ENCODE measurements around the gene RAB7A.
"Not testable (repeated sequence)": the region's sequence is repeated elsewhere in the genome, so short reads cannot be mapped to it uniquely, and the experiment has no call there.

The RAB7A gene

DNA sequence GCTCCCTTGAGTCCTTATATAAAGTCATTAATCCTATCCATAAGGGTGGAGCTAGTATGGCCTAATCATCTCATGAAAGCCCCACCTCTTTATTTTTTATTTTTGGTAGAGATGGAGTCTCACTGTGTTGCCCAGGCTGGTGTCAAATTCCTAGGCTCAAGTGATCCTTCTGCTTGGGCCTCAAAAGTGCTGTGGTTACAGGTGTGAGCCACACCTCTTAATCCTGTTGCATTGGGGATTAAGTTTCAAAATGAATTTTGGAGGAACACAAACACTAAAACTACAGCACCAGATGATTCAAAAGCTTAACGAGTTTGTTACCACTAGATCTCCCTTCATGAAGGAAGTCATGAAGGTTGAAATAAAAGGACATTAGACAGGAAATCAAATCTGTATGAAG is 27.7 kb downstream of the RAB7A start:
- no peak for DNase-seq (ENCODE audit: low read depth, low spot score)

DNA sequence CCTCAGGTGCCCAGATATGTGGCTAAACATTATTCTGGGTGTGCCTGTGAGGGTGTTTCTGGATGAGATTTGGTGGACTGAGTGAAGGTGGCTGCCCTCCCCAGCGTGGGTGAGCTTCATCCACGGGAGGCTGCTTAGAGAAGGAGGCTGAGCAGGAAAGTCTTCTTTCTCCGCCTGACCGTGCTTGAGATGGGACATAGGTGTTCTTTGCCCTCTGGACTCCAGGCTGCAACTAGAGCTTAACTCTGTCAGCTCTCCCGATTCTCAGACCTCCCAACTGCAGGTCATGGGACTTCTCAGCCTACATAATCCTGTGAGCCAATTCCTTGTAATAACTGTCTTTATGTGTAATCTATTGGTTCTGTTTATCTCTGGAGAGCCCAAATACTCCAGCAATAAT is 34.1 kb downstream of the RAB7A start:
- DNase-seq (ENCODE audit: low read depth, low spot score) = no peak

DNA sequence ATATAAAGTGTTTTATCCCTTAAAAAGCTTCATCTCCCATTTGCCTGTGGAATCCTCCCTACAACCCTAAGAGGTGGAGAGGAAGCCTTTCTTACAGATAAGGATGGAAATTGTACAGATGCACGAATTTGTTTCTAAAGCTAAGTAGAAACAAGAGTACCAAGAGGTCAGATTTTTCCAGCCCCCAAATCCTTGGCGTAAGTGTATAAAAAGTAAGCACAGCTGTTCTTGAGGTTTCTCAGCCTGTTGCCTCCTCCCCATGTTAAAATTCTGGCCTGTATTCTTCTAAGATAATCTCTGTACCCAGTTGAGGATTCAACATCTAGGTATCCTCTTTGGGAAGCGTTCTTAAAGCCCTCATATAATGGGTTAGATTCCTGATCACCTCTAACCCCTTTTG is 34.9 kb downstream of the RAB7A start:
- DNase-seq (ENCODE audit: low read depth, low spot score) = no peak

DNA sequence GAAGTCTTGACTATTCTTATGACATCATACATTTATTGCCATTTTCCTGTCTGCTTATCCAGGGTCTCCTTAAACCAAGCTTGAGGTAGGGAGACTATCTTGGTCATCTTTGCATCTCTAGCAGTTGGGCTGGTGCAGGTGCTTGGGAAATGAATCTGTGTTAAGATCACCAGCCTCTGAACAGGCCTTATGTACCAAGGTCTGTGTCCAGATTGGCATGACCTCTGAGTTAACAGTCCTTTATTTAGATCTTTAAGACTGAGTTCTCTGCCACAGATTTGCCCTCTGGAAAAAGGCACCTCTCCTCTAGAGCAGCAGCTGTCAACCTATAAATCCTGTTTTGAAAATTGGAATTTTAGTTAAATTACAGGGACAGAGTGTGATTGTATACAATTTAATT is 35.4 kb downstream of the RAB7A start:
- no peak for DNase-seq (ENCODE audit: low read depth, low spot score)

DNA sequence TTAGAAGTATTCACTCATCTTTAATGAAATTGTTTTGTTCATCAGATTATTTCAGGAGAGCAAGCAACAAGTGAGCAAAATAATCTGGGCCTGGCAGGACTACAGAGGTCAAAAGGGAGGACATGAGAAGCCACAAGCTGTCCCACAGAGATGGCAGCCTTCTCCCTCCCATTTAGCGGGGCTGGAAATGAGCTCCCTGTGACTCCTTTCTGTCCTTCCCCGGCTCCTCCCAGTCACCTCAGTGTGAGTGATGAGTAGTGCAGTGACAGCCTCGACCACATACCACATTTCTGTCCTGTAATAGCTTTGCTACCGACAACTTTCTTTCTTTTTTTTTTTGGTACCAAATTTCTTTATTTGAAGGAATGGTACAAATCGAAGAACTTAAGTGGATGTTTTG is 38.0 kb downstream of the RAB7A start:
- DNase-seq (ENCODE audit: low read depth, low spot score) = no peak

DNA sequence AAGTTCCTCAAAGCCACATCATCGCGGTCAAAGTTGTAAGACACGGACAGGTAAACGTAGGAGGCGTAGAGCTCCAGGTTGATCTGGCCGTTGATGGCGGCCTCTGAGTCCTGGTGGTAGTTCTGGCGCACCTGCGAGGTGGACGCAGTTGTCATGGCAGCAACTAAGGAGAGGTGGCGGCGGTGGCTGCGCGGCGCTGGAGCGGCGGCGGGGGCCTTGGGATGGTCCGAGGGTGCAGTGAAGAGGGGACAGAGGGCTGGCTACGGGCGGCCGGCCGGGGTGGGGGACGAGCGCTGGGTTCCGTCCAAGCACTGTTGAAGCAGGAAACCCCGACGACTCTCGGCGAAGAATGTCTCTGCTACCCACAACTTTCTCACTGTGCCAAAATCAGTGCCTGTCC is 38.9 kb downstream of the RAB7A start:
- DNase-seq (ENCODE audit: low read depth, low spot score) = no peak

DNA sequence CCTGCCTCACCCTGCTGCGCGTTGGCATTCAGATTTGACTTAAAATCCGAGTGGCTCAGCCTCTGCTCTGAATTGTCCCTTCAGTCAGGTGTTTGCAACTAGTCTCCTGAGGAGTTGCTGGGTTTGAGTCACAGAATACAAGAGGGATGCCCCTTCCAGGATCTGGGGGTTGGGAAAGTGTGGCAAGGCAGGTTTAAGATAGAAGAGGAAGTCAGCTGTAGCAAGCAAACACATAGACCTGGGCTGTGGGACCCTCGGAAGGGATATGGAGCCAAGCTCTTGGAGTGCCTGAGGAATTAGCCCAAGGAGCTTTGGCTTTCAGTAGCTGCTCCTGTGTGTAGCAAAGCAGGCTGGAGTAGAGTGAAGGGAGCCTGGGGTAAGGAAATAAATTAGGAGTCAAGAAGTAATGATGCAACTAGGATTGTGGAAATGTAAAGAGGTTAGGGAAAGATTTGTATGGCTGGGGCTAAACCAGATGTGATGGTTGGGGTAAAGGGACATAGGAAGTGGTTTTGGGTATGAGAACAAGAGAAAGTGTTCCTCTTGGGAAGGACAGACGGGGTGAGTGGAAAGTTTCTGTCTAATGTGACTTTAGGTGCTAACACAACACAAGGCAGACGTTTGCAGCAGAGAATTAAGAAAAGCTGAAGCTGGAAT is 41.2 kb downstream of the RAB7A start:
- no peak for DNase-seq (ENCODE audit: low read depth, low spot score)

DNA sequence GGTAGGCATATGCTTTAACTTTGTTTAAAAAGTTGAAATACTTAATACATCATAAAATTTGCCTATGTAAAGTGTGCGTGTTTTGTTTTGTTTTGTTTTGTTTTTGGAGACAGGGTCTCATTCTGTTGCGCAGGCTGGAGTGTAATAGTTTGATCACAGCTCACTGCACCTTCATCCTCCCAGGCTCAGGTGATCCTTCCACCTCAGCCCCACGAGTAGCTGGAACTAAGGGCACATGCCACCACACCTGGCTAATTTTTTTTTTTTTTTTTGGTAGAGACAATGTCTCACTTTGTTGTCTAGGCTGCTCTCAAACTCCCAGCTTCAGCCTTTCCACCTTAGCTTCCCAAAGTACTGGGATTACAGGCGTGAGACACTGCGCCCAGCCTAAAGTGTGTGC is 42.5 kb downstream of the RAB7A start:
- no peak for DNase-seq (ENCODE audit: low read depth, low spot score)

DNA sequence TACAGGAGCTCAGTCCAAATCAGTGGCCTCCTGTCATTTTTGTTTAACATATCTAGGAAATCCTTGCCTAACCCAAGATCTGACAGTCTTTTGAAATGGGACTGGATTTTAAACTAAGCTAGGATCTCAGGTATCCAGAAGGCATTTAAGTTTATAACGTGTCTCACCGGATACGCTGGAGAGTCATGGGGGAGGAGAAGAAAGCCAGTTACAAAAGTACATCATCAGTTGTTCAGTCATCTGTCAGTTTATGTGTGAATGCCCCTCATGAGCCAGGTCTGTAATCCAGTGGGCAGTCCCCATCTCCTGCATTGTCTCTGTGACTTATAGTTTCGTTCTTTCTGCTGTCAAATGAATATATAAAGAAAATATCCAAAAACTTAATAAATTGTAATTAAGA is 44.4 kb downstream of the RAB7A start:
- DNase-seq (ENCODE audit: low read depth, low spot score) = no peak

DNA sequence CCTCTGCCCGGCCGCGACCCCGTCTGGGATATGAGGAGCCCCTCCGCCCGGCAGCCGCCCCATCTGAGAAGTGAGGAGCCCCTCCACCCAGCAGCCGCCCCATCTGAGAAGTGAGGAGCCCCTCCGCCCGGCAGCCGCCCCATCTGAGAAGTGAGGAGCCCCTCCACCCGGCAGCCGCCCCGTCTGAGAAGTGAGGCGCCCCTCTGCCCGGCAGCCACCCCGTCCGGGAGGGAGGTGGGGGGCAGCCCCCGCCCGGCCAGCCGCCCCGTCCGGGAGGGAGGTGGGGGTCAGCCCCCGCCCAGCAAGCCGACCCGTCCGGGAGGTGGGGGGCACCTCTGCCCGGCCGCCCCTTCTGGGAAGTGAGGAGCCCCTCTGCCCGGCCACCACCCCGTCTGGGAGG is 47.2 kb downstream of the RAB7A start:
- DNase-seq (ENCODE audit: low read depth, low spot score) = not testable (repeated sequence)

DNA sequence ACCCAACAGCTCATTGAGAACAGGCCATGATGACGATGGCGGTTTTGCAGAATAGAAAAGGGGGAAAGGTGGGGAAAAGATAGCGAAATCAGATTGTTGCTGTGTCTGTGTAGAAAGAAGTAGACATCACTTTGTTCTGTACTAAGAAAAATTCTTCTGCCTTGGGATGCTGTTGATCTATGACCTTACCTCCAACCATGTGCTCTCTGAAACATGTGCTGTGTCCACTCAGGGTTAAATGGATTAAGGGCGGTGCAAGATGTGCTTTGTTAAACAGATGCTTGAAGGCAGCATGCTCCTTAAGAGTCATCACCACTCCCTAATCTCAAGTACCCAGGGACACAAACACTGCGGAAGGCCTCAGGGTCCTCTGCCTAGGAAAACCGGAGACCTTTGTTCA is 47.6 kb downstream of the RAB7A start:
- DNase-seq (ENCODE audit: low read depth, low spot score) = not testable (repeated sequence)

DNA sequence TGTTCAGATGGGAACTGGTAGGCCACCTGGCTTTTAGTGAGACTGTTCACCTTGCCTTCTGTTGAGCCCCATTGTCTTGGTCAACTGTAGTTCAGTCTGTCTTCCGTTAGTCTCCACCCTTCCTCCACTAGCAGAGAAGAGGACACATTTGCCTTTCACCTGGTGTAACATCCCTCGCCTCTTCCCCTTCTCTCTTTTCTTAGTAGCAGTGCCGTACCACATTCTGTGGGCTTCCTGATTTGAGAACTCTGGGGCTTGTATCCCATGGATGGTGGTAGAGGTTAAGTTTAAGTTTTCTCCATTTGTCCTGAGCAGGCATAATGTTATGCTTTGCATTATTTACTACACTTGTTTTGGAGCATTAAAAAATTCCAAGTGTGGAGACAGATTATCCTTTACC is 49.3 kb downstream of the RAB7A start:
- no peak for DNase-seq (ENCODE audit: low read depth, low spot score)

DNA sequence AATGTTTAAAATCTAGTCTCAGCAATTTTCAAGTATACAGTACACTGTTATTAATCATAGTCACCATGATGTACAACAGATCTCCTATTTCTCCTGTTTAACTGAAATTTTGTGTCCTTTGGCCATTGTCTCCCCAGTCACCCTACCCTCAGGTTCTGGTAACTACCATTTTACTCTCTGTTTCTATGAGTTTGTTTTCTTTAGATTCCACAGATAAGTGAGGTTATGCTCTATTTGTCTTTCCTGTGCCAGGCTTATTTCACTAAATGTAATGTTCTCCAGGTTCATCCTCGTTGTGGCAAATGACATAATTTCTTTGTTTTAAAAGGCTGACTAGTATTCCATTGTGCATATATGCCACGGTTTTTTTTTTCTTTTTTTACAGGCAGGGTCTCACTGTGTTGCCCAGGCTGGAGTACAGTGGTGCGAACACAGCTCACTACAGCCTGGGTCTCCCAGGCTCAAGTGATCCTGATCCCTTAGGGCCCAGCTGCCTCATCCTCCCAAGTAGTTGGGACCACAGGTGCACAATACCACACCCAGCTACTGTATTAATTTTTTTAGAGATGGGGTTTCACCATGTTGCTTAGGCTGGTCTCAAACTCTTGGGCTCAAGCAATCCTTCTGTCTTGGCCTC is 50.0 kb downstream of the RAB7A start:
- no peak for DNase-seq (ENCODE audit: low read depth, low spot score)

DNA sequence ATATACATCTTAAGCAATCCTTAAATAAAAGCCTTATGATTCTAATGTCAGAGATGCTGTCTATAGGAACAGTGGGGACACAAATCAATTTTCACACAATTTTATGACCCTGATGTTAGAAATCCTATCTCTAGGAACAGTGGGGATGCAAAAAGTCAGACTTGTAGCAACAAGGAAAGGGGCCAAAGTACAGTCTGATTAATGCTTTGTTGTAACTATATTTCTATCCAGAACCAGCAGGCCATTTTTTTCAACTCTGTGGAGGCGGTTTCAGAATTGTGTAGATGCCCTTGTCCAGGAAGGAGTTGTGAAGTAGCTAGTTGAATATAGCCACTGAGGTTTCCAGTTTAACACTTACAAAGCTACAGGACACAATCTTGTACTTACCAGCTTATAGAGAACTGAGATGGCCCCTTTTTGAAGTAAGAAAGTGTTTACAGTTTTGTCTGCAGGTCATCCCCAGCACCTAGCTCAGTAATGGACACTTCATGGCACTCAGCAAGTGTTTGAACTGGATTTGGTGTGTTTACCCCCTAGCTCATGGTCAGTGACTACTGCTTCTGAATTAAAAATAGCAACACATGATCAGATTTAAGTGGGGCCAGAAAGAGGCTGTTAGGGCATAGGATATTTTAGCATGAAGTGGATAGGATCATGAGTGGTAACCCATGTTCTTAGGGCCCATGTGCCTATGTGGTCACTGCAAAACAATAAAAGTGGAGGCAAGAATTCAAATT is 54.3 kb downstream of the RAB7A start:
- no peak for DNase-seq (ENCODE audit: low read depth, low spot score)

DNA sequence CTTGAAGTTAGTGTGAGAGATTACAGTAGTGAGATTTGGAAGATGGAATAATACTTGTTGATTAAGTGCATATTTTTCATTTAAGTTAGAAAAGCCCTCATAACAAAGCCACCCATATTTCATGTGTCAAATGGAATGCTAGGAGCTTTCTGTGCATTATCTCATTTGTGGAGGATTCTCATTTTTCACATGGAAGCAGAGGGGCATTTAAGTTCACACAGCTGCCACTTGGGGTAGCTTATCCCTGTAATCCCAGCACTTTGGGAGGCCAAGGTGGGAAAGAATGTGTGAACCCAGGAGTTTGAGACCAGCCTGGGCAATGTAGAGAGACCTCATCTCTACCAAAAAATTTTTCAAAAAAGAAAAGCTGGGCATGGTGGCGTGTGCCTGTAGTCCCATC is 55.2 kb downstream of the RAB7A start:
- no peak for DNase-seq (ENCODE audit: low read depth, low spot score)

DNA sequence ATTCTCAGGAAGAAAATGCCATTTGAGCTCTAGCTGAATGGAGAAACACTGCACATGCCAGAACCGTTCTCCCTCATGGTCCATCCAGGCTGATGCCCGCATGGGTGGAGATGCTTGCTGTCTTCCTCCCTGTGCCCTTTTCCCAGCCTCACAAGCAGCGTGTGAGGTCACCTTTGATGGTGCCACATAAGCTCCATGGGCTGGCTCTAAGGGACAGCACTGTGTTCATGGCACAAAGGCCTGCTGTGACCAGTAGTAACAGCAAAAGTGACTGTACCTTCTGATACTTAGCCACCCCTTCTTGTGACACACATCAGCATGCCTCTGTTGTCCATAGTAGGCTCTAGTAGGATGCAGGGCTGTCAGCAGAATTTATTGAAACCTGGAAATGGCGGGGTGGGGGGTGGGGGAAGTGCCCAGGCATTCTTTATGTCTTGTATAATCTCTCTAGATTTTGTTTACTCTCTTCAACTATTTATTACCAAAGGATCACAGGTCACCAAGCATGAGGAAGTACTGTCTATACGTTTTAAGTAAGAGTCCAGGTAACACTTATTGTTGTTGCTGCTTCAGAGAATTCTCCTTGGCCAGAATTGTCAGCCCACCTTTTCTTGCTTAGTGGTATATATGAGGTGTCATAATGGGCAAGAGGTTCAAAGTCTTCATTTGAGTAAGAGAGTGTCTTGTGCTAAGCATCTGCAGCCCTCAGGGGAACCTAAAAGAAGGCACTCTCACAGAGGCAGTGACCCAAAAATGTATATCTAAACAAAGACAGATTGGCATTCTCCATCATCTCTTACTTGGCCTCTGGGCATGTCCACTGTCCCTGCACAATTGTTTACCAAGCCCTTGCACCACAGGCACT is 56.5 kb downstream of the RAB7A start:
- no peak for DNase-seq (ENCODE audit: low read depth, low spot score)

DNA sequence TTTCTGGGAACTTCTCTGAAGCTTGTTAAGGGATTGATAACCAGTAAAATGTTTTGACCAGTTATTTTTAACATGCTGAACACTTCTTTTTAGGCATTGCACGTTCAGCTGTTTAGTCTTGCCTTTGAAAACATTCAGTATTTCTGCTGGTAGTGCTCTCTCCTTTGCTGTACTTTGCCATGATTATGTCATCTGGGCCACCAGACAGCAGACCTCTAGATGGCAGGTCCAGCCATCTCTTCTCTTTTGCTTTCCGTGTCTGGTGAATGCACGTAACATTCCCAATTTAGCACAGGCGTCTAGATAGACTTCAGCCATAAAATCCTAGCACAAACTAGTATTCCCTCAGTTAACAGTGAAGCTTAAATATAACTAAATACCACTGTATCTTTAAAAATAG is 57.8 kb downstream of the RAB7A start:
- no peak for DNase-seq (ENCODE audit: low read depth, low spot score)

DNA sequence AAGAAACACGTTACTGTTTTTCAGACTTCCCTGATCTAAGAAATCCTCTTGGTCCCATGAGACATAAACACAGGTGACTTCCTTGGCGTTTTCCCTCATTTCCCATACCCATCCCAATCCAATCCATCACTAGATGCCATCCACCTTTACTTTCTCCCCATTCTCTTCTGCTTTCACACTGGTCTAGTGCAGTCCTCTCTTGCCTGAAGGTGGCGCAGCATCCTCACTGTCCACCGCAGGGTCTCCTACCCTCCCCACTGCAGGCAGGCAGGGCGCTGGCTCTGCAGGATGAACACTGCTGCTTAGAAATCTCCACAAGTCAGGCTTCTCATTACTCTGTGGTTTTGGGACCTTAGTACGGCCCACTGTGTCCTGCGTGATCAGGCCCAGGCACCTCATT is 58.2 kb downstream of the RAB7A start:
- DNase-seq (ENCODE audit: low read depth, low spot score) = peak; percentile 44

DNA sequence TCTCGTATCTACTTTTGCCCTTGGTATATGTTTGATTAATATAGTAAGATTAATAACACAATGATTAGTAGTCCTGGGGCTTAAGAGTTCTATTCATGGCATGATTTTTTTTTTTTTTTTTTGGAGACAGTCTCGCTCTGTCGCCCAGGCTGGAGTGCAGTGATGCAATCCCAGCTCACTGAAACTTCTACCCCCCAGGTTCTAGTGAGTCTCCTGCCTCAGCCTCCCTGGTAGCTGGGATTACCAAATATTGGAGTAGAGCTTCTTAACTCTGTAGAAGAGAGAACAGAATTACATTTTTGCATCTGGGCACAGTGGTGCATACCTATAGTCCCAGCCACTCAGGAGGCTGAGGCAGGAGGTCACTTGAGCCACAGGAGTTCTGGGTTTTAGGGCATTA is 58.9 kb downstream of the RAB7A start:
- DNase-seq (ENCODE audit: low read depth, low spot score) = no peak

DNA sequence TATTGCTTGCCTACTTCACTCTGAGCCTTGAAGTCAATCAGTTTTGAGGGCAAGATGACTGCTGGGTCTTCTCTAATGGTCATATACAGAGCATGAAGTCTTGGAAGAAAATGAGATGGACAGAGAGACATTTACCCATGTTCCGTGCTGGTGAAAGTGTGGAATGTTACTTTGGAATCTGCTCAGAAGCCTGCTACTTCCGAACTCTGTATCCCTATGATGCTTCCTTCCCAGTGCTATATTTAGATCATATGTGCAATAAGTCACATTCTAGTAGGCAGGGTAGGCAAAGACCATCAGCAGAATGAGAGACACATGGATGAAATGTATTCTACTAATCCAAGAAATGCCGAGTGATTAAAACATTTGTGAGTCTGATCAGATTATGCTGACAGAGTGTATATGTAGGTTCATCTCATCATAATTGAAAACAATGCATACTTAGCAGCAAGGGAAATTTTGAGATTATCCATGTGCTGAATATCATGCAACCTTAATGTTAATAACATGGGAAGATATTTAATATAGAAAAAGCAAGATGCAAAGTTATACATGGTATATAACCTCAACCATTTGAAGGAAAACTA is 60.5 kb downstream of the RAB7A start:
- no peak for DNase-seq (ENCODE audit: low read depth, low spot score)
